Astrocyte (in vitro differentiated cells and primary cell): ENCODE results near the gene CCDC146. TPM values are rescaled to one million over a fixed set of nuclear protein-coding genes. Genes with fewer than 3 reads are reported as not detected.
"Not testable (repeated sequence)": the region's sequence is repeated elsewhere in the genome, so short reads cannot be mapped to it uniquely, and the experiment has no call there.

Experiments
- DNase-seq: peaks from one replicate; pipeline ENCODE4 v3.0.0-alpha.2; 2010; ENCODE audit warnings: low read depth
- FAIRE-seq: peaks from 2 replicates; lab custom pipeline; 2011; peaks lifted over from hg19 to GRCh38; lab: Jason Lieb, UNC
- H2AFZ ChIP-seq: 2 replicates; pipeline ENCODE4 v1.6.0; 2012; ENCODE audit warnings: low read depth, low read length, inconsistent platforms
- H3K27ac ChIP-seq: 2 replicates; pipeline ENCODE4 v1.5.1; 2011; ENCODE audit warnings: low read depth, low read length, inconsistent platforms
- H3K27me3 ChIP-seq: 2 replicates; pipeline ENCODE4 v1.6.0; 2011; ENCODE audit warnings: low read length, inconsistent platforms; ENCODE audit not compliant: insufficient read depth
- H3K36me3 ChIP-seq: 2 replicates; pipeline ENCODE4 v1.5.1; 2011; ENCODE audit warnings: low read length, inconsistent platforms; ENCODE audit not compliant: insufficient read depth
- H3K4me1 ChIP-seq: 2 replicates; pipeline ENCODE4 v1.5.1; 2011; ENCODE audit warnings: low read length, inconsistent platforms; ENCODE audit not compliant: insufficient read depth
- H3K4me2 ChIP-seq: 2 replicates; pipeline ENCODE4 v1.6.0; 2012; ENCODE audit warnings: low read length, inconsistent platforms
- H3K4me3 ChIP-seq: 2 replicates; pipeline ENCODE4 v1.5.1; 2011; ENCODE audit warnings: low read depth, mild to moderate bottlenecking, low read length, inconsistent platforms; ENCODE audit not compliant: insufficient read depth
- H3K79me2 ChIP-seq: 2 replicates; pipeline ENCODE4 v1.6.0; 2012; ENCODE audit warnings: mild to moderate bottlenecking, low read length, inconsistent platforms; ENCODE audit not compliant: insufficient read depth
- H3K9ac ChIP-seq: 2 replicates; pipeline ENCODE4 v1.6.0; 2012; ENCODE audit warnings: mild to moderate bottlenecking, low read length, inconsistent platforms
- H3K9me3 ChIP-seq: 2 replicates; pipeline ENCODE4 v1.5.1; 2012; ENCODE audit warnings: low read depth, mild to moderate bottlenecking, low read length, inconsistent platforms; ENCODE audit not compliant: insufficient read depth
- H4K20me1 ChIP-seq: 2 replicates; pipeline ENCODE4 v1.6.0; 2012; ENCODE audit warnings: low read length, inconsistent platforms; ENCODE audit not compliant: insufficient read depth
- H3K27ac Mint-ChIP-seq: one replicate; pipeline ENCODE4 v1.8.0; 2021; ENCODE audit warnings: mild to moderate bottlenecking, mixed read lengths; ENCODE audit not compliant: unreplicated experiment
- H3K27me3 Mint-ChIP-seq: one replicate; pipeline ENCODE4 v1.8.0; 2021; ENCODE audit warnings: low read depth, mixed read lengths; ENCODE audit not compliant: unreplicated experiment
- H3K36me3 Mint-ChIP-seq: one replicate; pipeline ENCODE4 v1.8.0; 2021; ENCODE audit warnings: low read depth, mixed read lengths; ENCODE audit not compliant: unreplicated experiment
- H3K4me1 Mint-ChIP-seq: one replicate; pipeline ENCODE4 v1.8.0; 2021; ENCODE audit warnings: low read depth, mixed read lengths; ENCODE audit not compliant: unreplicated experiment
- H3K4me3 Mint-ChIP-seq: one replicate; pipeline ENCODE4 v1.8.0; 2021; ENCODE audit warnings: mild to moderate bottlenecking, moderate library complexity, mixed read lengths; ENCODE audit not compliant: unreplicated experiment
- H3K9me3 Mint-ChIP-seq: one replicate; pipeline ENCODE4 v1.8.0; 2021; ENCODE audit warnings: mild to moderate bottlenecking, mixed read lengths; ENCODE audit not compliant: unreplicated experiment
- CTCF ChIP-seq: IDR thresholded peaks from 2 replicates; pipeline ENCODE4 v1.5.1; 2011; ENCODE audit warnings: low read depth, mild to moderate bottlenecking, inconsistent platforms, low read length, moderate library complexity; ENCODE audit not compliant: insufficient read depth
- EZH2 ChIP-seq: IDR thresholded peaks from 2 replicates; pipeline ENCODE4 v1.6.1; 2012; ENCODE audit warnings: mild to moderate bottlenecking, low read length, inconsistent platforms; ENCODE audit not compliant: insufficient read depth
- total RNA-seq: library from RNA; stranded (reverse); gene quantifications from 2 replicates; pipeline ENCODE4 v1.2.1, GENCODE V29; 2021

Gene CCDC146
- total RNA-seq, 1 donor from 2014 or later: 2.0 TPM

GRCh38 chr7:77222819-77223218 lies 100.4 kb downstream of the CCDC146 start:
- no peaks in the 10 kb centered on the region for H3K79me2 ChIP-seq
- no peaks in the 10 kb centered on the region for H3K27me3 Mint-ChIP-seq
- no peak overlapping the region for H3K27ac ChIP-seq
- H3K9ac ChIP-seq: no peak overlapping the region
- H3K27ac Mint-ChIP-seq: no peak overlapping the region
- H3K9me3 ChIP-seq: no peaks in the 10 kb centered on the region
- no peak overlapping the region for H2AFZ ChIP-seq
- H3K36me3 Mint-ChIP-seq: no peaks in the 10 kb centered on the region
- TF ChIP-seq CTCF: no peak
- no peak for TF ChIP-seq EZH2
- peaks cover 11% of the 10 kb centered on the region for H3K9me3 Mint-ChIP-seq
- H3K4me1 Mint-ChIP-seq: peaks cover 2% of the 10 kb centered on the region
- no peaks in the 10 kb centered on the region for H4K20me1 ChIP-seq
- no peak for DNase-seq
- H3K4me2 ChIP-seq: no peak overlapping the region
- H3K4me3 Mint-ChIP-seq: no peak overlapping the region
- H3K27me3 ChIP-seq: no peaks in the 10 kb centered on the region
- no peak overlapping the region for H3K4me3 ChIP-seq
- H3K36me3 ChIP-seq: no peaks in the 10 kb centered on the region
- no peaks in the 10 kb centered on the region for H3K4me1 ChIP-seq
- no peak for FAIRE-seq

GRCh38 chr7:77223261-77223660 lies 100.8 kb downstream of the CCDC146 start:
- no peak for FAIRE-seq
- Mint-ChIP-seq H3K27ac (no peak overlapping the region), H3K4me1 (peaks cover 2% of the 10 kb centered on the region), H3K4me3 (no peak overlapping the region), H3K27me3 (no peaks in the 10 kb centered on the region), H3K9me3 (peaks cover 11% of the 10 kb centered on the region), H3K36me3 (no peaks in the 10 kb centered on the region)
- Histone ChIP-seq H2AFZ (no peak overlapping the region), H3K27me3 (no peaks in the 10 kb centered on the region), H3K36me3 (no peaks in the 10 kb centered on the region), H3K79me2 (no peaks in the 10 kb centered on the region), H3K4me2 (no peak overlapping the region), H3K4me1 (no peaks in the 10 kb centered on the region), H4K20me1 (no peaks in the 10 kb centered on the region), H3K9ac (no peak overlapping the region), H3K4me3 (no peak overlapping the region), H3K27ac (no peak overlapping the region), H3K9me3 (no peaks in the 10 kb centered on the region)
- DNase-seq: no peak
- TF ChIP-seq EZH2 (no peak), CTCF (no peak)

- TF ChIP-seq CTCF: no peak
- TF ChIP-seq EZH2: no peak
- Histone ChIP-seq H3K36me3 (no peaks in the 10 kb centered on the region), H3K27ac (no peak overlapping the region), H3K27me3 (no peaks in the 10 kb centered on the region), H3K9me3 (no peaks in the 10 kb centered on the region), H3K9ac (no peak overlapping the region), H3K79me2 (no peaks in the 10 kb centered on the region), H3K4me2 (no peak overlapping the region), H3K4me3 (no peak overlapping the region), H3K4me1 (no peaks in the 10 kb centered on the region), H2AFZ (no peak overlapping the region), H4K20me1 (no peaks in the 10 kb centered on the region)
- Mint-ChIP-seq H3K9me3 (peaks cover 4% of the 10 kb centered on the region), H3K27ac (no peak overlapping the region), H3K36me3 (no peaks in the 10 kb centered on the region), H3K27me3 (no peaks in the 10 kb centered on the region), H3K4me1 (peaks cover 5% of the 10 kb centered on the region), H3K4me3 (no peak overlapping the region)
- DNase-seq (no peak), FAIRE-seq (no peak)
Measured at GRCh38 chr7:77226357-77226839, 104.0 kb downstream of the CCDC146 start.

GRCh38 chr7:77228795-77229194 lies 106.4 kb downstream of the CCDC146 start:
- H3K4me1 Mint-ChIP-seq, H3K27me3 Mint-ChIP-seq, H3K9ac ChIP-seq, H3K4me3 Mint-ChIP-seq, DNase-seq, H3K4me3 ChIP-seq, H3K79me2 ChIP-seq, H3K27me3 ChIP-seq, H4K20me1 ChIP-seq, H3K36me3 Mint-ChIP-seq, H3K9me3 Mint-ChIP-seq, H3K36me3 ChIP-seq, H3K9me3 ChIP-seq, H3K27ac Mint-ChIP-seq, H3K4me1 ChIP-seq, H3K4me2 ChIP-seq, H2AFZ ChIP-seq, FAIRE-seq, H3K27ac ChIP-seq: not testable (repeated sequence)
